SJSA1 (cell line): ENCODE measurements around the gene FZD8. TPM values are rescaled to one million over a fixed set of nuclear protein-coding genes. Genes with fewer than 3 reads are reported as not detected.

Source experiments
- DNase-seq, 2 experiments: peaks; one replicate each; pipeline ENCODE4 v3.0.0-alpha.2; 2015 to 2020; ENCODE audit warnings: low spot score in 2 of 2, low read depth in 1 of 2
- H3K27ac ChIP-seq: fragments of 250-450 bp; sonication (Bioruptor Pico); 2 replicates; pipeline ENCODE4 v1.5.1; 2020; ENCODE audit warnings: mild to moderate bottlenecking, moderate library complexity
- H3K27me3 ChIP-seq: fragments of 250-450 bp; sonication (Bioruptor Pico); replicated peaks from 2 replicates; pipeline ENCODE4 v1.5.1; 2020; ENCODE audit warnings: mild to moderate bottlenecking, moderate library complexity
- H3K36me3 ChIP-seq: fragments of 250-450 bp; sonication (Bioruptor Pico); 2 replicates; pipeline ENCODE4 v1.5.1; 2020; ENCODE audit warnings: mild to moderate bottlenecking
- H3K4me1 ChIP-seq: fragments of 250-450 bp; sonication (Bioruptor Pico); replicated peaks from 2 replicates; pipeline ENCODE4 v1.6.1; 2021; ENCODE audit warnings: mild to moderate bottlenecking
- H3K4me3 ChIP-seq: fragments of 250-450 bp; sonication (Bioruptor Pico); 2 replicates; pipeline ENCODE4 v1.5.1; 2020; ENCODE audit warnings: mild to moderate bottlenecking
- H3K9me3 ChIP-seq: fragments of 250-450 bp; sonication (Bioruptor Pico); replicated peaks from 2 replicates; pipeline ENCODE4 v1.5.1; 2020; ENCODE audit warnings: mild to moderate bottlenecking
- total RNA-seq: library from RNA; depleted of rRNA; stranded (reverse); fragments of >200 nt; shearing (Covaris generic); gene quantifications from 2 replicates; pipeline ENCODE4 v1.2.3, GENCODE V29; 2014

Gene FZD8
- total RNA-seq, 1 experiment from 2014 or later, result 15.7 TPM

GRCh38 chr10:35659456-35659855 is 17.4 kb upstream of the FZD8 start:
- H3K4me3 ChIP-seq, result no peak overlapping the region
- H3K36me3 ChIP-seq, result no peaks in the 10 kb centered on the region

DNA sequence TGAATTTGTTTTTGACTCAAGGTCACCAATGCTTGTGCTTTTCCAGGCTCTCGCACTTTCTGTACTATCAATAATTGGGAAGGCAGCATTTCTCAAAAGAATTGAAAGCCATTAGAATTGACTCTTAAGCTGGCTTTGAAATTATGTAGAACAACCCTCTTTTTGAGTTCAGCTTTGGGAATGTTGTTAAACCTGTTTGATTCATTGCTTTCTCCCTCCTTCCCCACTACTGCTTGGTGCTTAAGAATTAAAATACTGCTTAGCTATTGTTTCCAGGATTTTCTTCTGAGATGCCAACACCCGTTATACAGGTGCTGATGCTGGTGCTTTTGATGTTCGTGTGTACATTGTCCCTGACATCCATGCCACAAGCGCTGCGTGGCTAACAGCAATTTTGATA is 15.5 kb upstream of the FZD8 start:
- H3K4me1 ChIP-seq, result no peaks in the 10 kb centered on the region
- no peak for DNase-seq
- 0 out of 2 replicates have a peak, but pooled peaks cover 4% of the 10 kb centered on the region for H3K27me3 ChIP-seq
- H3K27ac ChIP-seq, result no peak overlapping the region
- H3K4me3 ChIP-seq, result no peak overlapping the region
- H3K36me3 ChIP-seq, result no peaks in the 10 kb centered on the region
- H3K9me3 ChIP-seq, result no peaks in the 10 kb centered on the region

More at GRCh38 chr10:35659456-35659855, 17.4 kb upstream of the FZD8 start:
- Histone ChIP-seq H3K27me3 (0 out of 2 replicates have a peak, but pooled peaks cover 4% of the 10 kb centered on the region), H3K9me3 (no peaks in the 10 kb centered on the region), H3K4me1 (no peaks in the 10 kb centered on the region), H3K27ac (no peak overlapping the region)
- DNase-seq, result no peak

GRCh38 chr10:35652824-35653223 is 10.7 kb upstream of the FZD8 start:
- Histone ChIP-seq H3K9me3 (no peaks in the 10 kb centered on the region), H3K4me3 (no peak overlapping the region), H3K27me3 (0 out of 2 replicates have a peak, but pooled peaks cover 4% of the 10 kb centered on the region), H3K27ac (no peak overlapping the region), H3K36me3 (no peaks in the 10 kb centered on the region), H3K4me1 (no peaks in the 10 kb centered on the region)
- no peak for DNase-seq

DNA sequence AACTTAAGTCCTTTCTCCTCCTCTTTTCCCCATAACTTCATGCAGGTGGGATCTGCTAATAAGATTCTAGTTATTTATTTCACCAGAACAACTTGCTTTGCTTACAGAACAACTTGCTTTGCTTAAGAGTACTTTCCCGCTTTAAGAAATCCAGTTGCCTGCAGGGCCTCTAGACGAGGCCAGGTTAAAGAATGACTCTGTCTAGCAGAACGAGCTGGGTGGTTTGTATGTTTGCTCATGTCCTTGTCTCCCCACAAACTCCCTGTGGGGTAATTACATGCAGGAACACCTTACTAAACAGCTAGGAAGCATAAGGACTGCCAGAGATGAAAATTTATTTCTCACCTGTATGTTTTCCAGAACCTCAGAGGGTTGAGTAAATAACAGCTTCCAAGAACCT is 8.8 kb upstream of the FZD8 start:
- Histone ChIP-seq H3K27ac (no peak overlapping the region), H3K4me1 (no peaks in the 10 kb centered on the region), H3K9me3 (no peaks in the 10 kb centered on the region), H3K4me3 (no peak overlapping the region), H3K27me3 (no peaks in the 10 kb centered on the region), H3K36me3 (no peaks in the 10 kb centered on the region)
- no peak for DNase-seq

DNA sequence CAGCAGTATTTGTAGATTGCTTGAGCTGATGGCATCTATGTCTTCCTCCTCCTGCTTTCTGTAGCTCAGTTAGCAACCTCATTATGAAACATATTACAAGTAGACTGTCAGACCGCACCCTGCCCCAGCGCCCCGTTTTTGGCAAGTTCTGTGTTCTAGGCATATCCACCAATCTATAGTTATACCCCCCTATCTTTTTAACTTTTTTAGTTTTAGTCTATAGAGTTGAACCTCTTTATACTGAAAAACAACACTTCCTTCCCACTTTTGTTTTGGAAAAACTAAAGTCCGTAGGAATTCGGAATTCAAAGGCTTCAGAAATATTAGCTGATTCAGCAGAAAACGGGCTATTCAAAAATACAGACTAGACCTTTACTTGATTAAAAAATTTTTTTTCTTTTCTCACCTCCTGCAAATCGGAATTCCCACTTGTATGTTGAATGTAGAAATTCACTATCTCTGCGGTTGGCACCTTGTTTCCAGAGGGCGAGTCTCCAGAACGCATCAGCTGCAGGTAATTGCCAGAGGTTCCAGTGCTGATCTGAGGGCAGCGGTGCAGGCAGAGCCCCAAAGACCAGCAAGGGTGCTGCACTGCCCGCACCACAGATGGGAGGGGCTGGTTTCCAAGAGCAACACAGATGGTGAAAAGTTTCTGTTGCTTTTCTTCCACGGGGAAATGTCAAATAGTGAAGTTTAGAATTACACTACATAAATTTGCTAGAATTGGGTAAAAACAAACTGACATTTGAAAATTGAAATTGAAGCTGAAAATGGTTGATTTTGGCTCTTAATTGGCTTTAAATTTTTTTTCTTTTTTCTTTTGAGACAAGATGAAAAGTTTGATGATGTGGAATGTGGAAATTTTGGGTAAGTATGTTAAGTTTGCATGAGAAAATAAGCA is 2.2 kb upstream of the FZD8 start:
- Histone ChIP-seq H3K9me3 (peaks cover 5% of the 10 kb centered on the region; the same call in 1 of the 2 replicates), H3K4me3 (peak overlapping the region; percentile 78), H3K27me3 (no peaks in the 10 kb centered on the region), H3K4me1 (peaks cover 22% of the 10 kb centered on the region), H3K36me3 (peaks cover 16% of the 10 kb centered on the region), H3K27ac (no peak overlapping the region)
- no peak for DNase-seq

DNA sequence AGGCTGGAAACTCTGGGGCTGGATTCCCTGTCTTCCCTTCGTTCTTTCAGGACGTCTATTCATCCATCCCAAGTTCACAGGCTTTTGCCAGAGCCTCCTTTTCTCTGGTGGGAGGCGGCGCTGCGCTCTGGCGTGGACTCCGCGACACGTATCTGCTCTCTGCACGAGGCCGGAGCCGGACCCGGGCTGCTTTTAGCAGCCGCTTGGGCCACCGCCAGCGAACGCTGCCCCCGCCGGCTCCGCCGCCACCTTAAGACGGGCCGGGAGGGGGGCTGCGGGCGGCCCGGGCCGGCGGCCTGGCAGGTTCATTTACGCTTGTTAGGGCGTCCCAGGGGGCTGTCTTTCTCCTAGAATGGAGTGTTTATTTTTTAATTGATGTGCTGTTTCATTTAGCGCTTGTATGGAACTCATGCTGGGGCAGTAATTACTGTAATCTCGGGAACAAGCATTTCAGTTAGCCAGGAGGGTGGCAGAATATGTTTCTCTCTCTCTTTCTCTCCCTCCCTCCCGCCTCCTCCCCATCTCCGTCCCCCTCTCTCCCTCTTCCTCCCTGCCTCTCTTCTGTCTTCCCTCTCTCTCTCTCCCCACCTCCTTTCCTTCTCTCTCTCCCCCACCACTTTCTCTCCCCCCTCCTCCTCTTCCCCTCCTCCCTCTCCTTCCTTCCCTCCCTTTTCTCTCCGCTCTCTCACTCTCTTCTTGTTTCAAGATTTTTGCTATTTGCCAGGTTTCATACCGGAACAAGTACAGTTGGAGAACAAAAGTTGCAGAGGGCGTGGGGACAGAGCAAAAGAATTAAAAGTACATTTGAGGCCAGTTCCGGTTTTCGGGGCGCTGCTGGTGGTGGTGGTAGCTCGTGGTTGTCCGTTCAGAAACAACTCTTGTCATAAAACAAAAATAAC is 1.3 kb upstream of the FZD8 start:
- Histone ChIP-seq H3K27ac (no peak overlapping the region), H3K9me3 (peaks cover 5% of the 10 kb centered on the region; the same call in 1 of the 2 replicates), H3K4me3 (peak overlapping the region; percentile 78), H3K4me1 (peaks cover 22% of the 10 kb centered on the region), H3K27me3 (no peaks in the 10 kb centered on the region), H3K36me3 (peaks cover 19% of the 10 kb centered on the region)
- DNase-seq, result peak; percentile 36 to 53

DNA sequence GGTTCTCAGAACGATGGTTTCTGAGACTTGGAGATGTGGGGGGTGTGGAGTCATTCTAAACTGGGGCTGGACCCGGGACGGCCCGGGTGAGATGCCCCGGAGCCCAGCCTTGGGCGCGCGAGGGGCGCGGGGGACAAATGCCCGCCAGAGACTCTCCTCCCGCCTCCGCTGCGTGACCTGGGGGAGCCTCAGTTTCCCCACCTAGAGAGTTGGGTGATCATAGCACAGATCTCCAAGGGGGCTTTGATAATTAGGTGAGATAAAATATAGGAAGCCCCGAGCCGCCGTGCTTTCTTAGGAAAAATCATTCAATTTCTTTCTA is 658 bp upstream of the FZD8 start:
- Histone ChIP-seq H3K27me3 (no peaks in the 10 kb centered on the region), H3K9me3 (peaks cover 5% of the 10 kb centered on the region; the same call in 1 of the 2 replicates), H3K36me3 (peaks cover 25% of the 10 kb centered on the region), H3K4me3 (peak overlapping the region; percentile 78), H3K4me1 (peaks cover 22% of the 10 kb centered on the region), H3K27ac (no peak overlapping the region)
- no peak for DNase-seq

DNA sequence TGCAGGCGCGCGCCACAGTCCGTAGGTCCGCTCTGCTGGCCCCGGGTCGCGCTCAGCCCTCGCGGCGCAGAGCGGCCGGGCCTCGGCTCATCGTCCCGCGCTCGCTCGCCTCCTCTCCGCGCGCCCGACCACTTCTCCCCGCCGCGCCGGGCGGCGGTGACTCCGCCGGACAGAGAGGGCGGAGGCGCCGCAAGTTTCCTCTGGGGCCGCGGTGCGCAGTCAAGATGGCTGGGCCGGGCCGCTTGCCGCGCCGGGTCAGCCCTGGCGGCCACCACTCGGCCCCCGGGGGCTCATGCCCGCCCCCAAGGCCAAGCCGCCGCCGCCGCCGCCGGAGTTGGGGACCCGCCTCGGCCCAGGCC is 441 bp downstream of the FZD8 start:
- H3K36me3 ChIP-seq, result peaks cover 25% of the 10 kb centered on the region
- DNase-seq, result no peak
- no peaks in the 10 kb centered on the region for H3K27me3 ChIP-seq
- peak overlapping the region; percentile 78 for H3K4me3 ChIP-seq
- peaks cover 5% of the 10 kb centered on the region; the same call in 1 of the 2 replicates for H3K9me3 ChIP-seq
- H3K27ac ChIP-seq, result peak overlapping the region; percentile 17
- H3K4me1 ChIP-seq, result peaks cover 22% of the 10 kb centered on the region

- Histone ChIP-seq H3K27ac (peak overlapping the region; percentile 17), H3K9me3 (peaks cover 5% of the 10 kb centered on the region; the same call in 1 of the 2 replicates), H3K27me3 (no peaks in the 10 kb centered on the region), H3K4me3 (peak overlapping the region; percentile 78), H3K4me1 (peaks cover 22% of the 10 kb centered on the region), H3K36me3 (peaks cover 25% of the 10 kb centered on the region)
- DNase-seq, result peak; percentile 80
Observed at GRCh38 chr10:35640951-35641675, 983 bp downstream of the FZD8 start.

DNA sequence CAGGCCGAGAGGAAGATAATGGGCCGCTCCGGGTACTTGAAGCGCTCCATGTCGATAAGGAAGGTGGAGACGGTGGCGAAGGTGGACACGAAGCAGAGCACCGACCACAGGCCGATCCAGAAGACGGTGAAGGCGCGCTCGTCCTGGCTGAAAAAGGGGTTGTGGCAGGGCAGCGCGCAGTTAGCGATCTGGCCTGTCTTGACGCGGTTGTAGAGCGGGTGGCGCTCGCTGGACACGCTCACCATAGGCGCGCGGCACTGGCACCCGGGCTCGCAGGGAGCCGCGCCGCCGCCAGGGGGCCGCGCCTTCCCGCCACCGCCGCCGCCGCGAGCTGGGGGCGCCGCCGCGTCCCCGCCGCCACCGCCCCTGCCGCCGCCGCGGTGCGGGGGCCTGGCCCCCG is 1.6 kb downstream of the FZD8 start:
- Histone ChIP-seq H3K36me3 (peaks cover 25% of the 10 kb centered on the region), H3K27ac (no peak overlapping the region), H3K27me3 (no peaks in the 10 kb centered on the region), H3K4me3 (peak overlapping the region; percentile 78), H3K9me3 (peaks cover 5% of the 10 kb centered on the region; the same call in 1 of the 2 replicates), H3K4me1 (peaks cover 25% of the 10 kb centered on the region)
- DNase-seq, result peak; percentile 54 to 71

DNA sequence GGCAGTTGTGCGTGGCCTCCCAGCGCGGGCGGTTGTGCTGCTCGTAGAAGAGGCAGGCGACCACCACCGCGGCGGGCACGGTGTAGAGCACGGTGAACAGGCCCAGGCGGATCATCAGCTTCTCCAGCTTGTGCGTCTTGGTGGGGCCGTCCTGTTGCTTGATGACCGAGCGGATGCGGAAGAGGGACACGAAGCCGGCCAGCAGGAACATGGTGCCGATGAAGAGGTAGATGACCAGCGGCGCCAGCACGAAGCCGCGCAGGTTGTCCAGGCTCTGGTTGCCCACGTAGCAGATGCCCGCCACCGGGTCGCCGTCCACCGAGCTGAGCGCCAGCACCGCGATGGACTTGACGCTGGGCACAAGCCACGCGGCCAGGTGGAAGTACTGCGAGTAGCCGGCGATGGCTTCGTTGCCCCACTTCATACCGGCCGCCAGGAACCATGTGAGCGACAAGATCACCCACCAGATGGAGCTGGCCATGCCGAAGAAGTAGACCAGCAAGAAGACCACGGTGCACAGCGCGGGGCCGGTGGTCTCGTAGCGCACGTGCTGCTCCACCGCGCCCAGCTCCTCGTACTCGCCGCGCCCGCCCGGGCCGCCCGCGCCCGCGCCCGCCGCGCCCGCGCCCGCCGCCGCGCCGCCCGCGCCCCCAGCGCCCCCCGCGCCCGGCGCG is 2.2 kb downstream of the FZD8 start:
- Histone ChIP-seq H3K27me3 (no peaks in the 10 kb centered on the region), H3K36me3 (peaks cover 25% of the 10 kb centered on the region), H3K4me3 (peak overlapping the region; percentile 78), H3K4me1 (peaks cover 25% of the 10 kb centered on the region), H3K9me3 (peaks cover 5% of the 10 kb centered on the region; the same call in 1 of the 2 replicates), H3K27ac (no peak overlapping the region)
- DNase-seq, result no peak

GRCh38 chr10:35639021-35639727 is 2.9 kb downstream of the FZD8 start:
- DNase-seq, result no peak
- no peak overlapping the region for H3K27ac ChIP-seq
- peaks cover 25% of the 10 kb centered on the region for H3K4me1 ChIP-seq
- no peaks in the 10 kb centered on the region for H3K27me3 ChIP-seq
- no peak overlapping the region for H3K4me3 ChIP-seq
- H3K36me3 ChIP-seq, result peaks cover 25% of the 10 kb centered on the region
- peaks cover 5% of the 10 kb centered on the region; the same call in 1 of the 2 replicates for H3K9me3 ChIP-seq
